CD8-positive, alpha-beta memory T cell (primary cell): ENCODE results near the gene SLC24A4. TPM values are rescaled to one million over a fixed set of nuclear protein-coding genes. Genes with fewer than 3 reads are reported as not detected.

Experiments used
- polyA plus RNA-seq: library from polyadenylated mRNA; unstranded; fragments of 300-500 nt; fragmentation: Illumina TruSeq; gene quantifications from one replicate; pipeline ENCODE4 v1.2.3, GENCODE V29; 2021
- total RNA-seq, 2 experiments: library from RNA; stranded (reverse); gene quantifications; one replicate each; pipeline ENCODE4 v1.2.3, GENCODE V29; 2021

SLC24A4 gene
- total and polyA plus RNA-seq, 3 experiments from 2014 or later = 0.04 TPM; not detected in 2

Other genes starting within 250 kb of the SLC24A4 start
- 10 to 100 TPM; 25.1 to 32.5 TPM for gene ATXN3, start 216.6 kb upstream of the SLC24A4 start, total RNA-seq
- gene ATXN3, start 216.6 kb upstream of the SLC24A4 start, polyA plus RNA-seq = 20.5 TPM
- 100 to 1,000 TPM; 103 to 112 TPM for gene NDUFB1, start 201.5 kb upstream of the SLC24A4 start, total RNA-seq
- 317 TPM for gene NDUFB1, start 201.5 kb upstream of the SLC24A4 start, polyA plus RNA-seq
- 100 to 1,000 TPM; 134 to 144 TPM for gene CPSF2, start 201.2 kb upstream of the SLC24A4 start, total RNA-seq
- gene CPSF2, start 201.2 kb upstream of the SLC24A4 start, polyA plus RNA-seq = 29.5 TPM
- 10 to 100 TPM; 46.0 to 47.4 TPM for gene RIN3, start 190.6 kb downstream of the SLC24A4 start, total RNA-seq
- gene RIN3, start 190.6 kb downstream of the SLC24A4 start, polyA plus RNA-seq = 31.9 TPM